Fibroblast of lung (primary cell): ENCODE data around the gene FRMD1. TPM values are rescaled to one million over a fixed set of nuclear protein-coding genes. Genes with fewer than 3 reads are reported as not detected.

Experiments
- DNase-seq, 2 donors: peaks; one replicate each; pipeline versions ENCODE4 v3.0.0 to v3.0.0-alpha.2; 2010; ENCODE audit warnings: low read depth in 2 of 2
- H2AFZ ChIP-seq: 2 replicates; pipeline ENCODE4 v1.5.1; 2012; ENCODE audit warnings: low read length, control low read depth, inconsistent platforms
- H3K27ac ChIP-seq: 2 replicates; pipeline ENCODE4 v1.5.1; 2011; ENCODE audit warnings: low read length, control low read depth; ENCODE audit not compliant: insufficient read depth
- H3K27me3 ChIP-seq: 2 replicates; pipeline ENCODE4 v1.5.1; 2011; ENCODE audit warnings: mild to moderate bottlenecking, low read length; ENCODE audit not compliant: control insufficient read depth, insufficient read depth
- H3K36me3 ChIP-seq: 2 replicates; pipeline ENCODE4 v1.5.1; 2011; ENCODE audit warnings: low read length; ENCODE audit not compliant: control insufficient read depth, insufficient read depth
- H3K4me1 ChIP-seq: 2 replicates; pipeline ENCODE4 v1.5.1; 2011; ENCODE audit warnings: low read length; ENCODE audit not compliant: control insufficient read depth, insufficient read depth; ENCODE audit errors: extremely low read depth
- H3K4me2 ChIP-seq: 2 replicates; pipeline ENCODE4 v1.5.1; 2011; ENCODE audit warnings: low read length, control low read depth; ENCODE audit not compliant: insufficient read depth; ENCODE audit errors: extremely low read depth
- H3K4me3 ChIP-seq, 4 experiments: fragments of 200-600 bp in 1 of 4; sonication (generic) in 1 of 4; replicated peaks in 1 of 4; 2 replicates each; pipeline ENCODE4 v1.5.1; 2011 to 2016; ENCODE audit warnings: low read length in 4 of 4, low read depth in 3 of 4, mild to moderate bottlenecking in 3 of 4, control low read depth in 2 of 4, inconsistent platforms in 1 of 4, mixed read lengths in 1 of 4; ENCODE audit not compliant: insufficient read depth in 1 of 4; ENCODE audit errors: control extremely low read depth in 1 of 4
- H3K79me2 ChIP-seq: 2 replicates; pipeline ENCODE4 v1.5.1; 2012; ENCODE audit warnings: mild to moderate bottlenecking, low read length, inconsistent platforms; ENCODE audit not compliant: control insufficient read depth, insufficient read depth
- H3K9ac ChIP-seq: 2 replicates; pipeline ENCODE4 v1.5.1; 2011; ENCODE audit warnings: mild to moderate bottlenecking, low read length, control low read depth; ENCODE audit not compliant: insufficient read depth
- H3K9me3 ChIP-seq: 2 replicates; pipeline ENCODE4 v1.5.1; 2012; ENCODE audit warnings: low read depth, low read length; ENCODE audit not compliant: control insufficient read depth, insufficient read depth
- H4K20me1 ChIP-seq: 2 replicates; pipeline ENCODE4 v1.5.1; 2011; ENCODE audit warnings: low read length; ENCODE audit not compliant: control insufficient read depth, insufficient read depth; ENCODE audit errors: extremely low read depth
- EZH2 ChIP-seq: IDR thresholded peaks from 2 replicates; pipeline ENCODE4 v1.5.1; 2012; ENCODE audit warnings: low read length, control low read depth, mild to moderate bottlenecking; ENCODE audit errors: missing control alignments
- polyA plus RNA-seq, 2 donors: library from polyadenylated mRNA; depleted of rRNA in 1 of 2; stranded (reverse) in 1 of 2; unstranded in 1 of 2; fragments of >200 nt; gene quantifications; 2 replicates each; pipeline ENCODE4 v1.2.1, GENCODE V29; 2011 to 2012; ENCODE audit warnings: missing spikeins in 1 of 2
- total RNA-seq: library from RNA; depleted of rRNA; stranded (reverse); fragments of >200 nt; gene quantifications from 2 replicates; pipeline ENCODE4 v1.2.1, GENCODE V29; 2014
- TF ChIP-seq, protein P1 (sequence below), 2 donors: IDR thresholded peaks in 1 of 2; conservative IDR thresholded peaks in 1 of 2; 1 replicate in 1 of 2; 2 replicates in 1 of 2; pipeline ENCODE4 v1.5.1; 2011 to 2012; ENCODE audit warnings: low read length in 2 of 2, control low read depth in 1 of 2, inconsistent platforms in 1 of 2, low read depth in 1 of 2, mild to moderate bottlenecking in 1 of 2

FRMD1 gene
- total and polyA plus RNA-seq, 2 donors (not counting 1 experiment from before 2014, with no cell fraction given), result not detected

DNA sequence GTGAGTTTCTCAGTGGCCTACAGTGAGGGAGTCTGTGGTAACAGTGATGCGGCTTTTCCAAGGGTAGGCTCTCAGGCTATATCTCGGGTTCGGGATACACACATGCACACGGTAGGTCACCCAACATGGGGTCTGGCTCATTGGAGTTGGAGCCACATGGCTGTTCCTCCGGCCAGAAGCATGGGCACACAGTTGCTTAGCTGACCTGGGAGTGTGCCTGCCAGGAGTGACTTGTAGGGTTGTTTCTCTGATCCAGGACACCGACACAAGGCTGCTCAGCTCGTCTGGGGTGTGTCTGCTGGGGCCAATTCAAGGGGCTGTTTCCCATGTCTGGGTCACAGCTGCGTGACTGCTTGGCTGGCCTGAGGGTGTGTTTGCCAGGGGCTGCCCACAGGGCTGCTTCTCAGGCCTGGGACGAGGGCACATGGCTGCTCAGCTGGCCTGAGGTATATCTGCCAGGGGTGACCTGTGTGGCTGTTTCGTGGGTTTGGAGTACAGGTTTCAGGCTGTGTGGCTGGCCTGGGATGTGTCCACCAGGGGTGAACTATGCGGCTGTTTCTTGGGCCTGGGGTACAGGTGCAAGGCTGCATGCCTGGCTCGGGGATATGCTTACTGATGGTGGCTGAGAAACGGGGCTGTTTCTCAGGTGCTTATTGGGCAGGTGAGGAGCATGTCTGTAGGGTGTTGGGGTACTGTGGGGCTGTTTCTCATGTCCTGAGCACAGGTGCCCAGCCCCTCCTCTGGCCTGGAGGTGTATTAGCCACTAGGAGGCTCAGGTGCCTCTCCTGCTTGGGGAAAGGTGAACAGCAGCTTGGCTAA, 66.4 kb downstream of the FRMD1 start:
- H2AFZ ChIP-seq, result no peak overlapping the region
- no peak for DNase-seq
- no peaks in the 10 kb centered on the region for H3K4me1 ChIP-seq
- no peaks in the 10 kb centered on the region for H3K9me3 ChIP-seq
- H3K36me3 ChIP-seq, result no peaks in the 10 kb centered on the region
- H3K4me2 ChIP-seq, result no peak overlapping the region
- H3K79me2 ChIP-seq, result no peaks in the 10 kb centered on the region
- H3K4me3 ChIP-seq, result no peak overlapping the region
- H3K27me3 ChIP-seq, result peaks cover 4% of the 10 kb centered on the region
- H3K9ac ChIP-seq, result no peak overlapping the region
- TF ChIP-seq EZH2, result no peak
- TF ChIP-seq, protein P1, sequence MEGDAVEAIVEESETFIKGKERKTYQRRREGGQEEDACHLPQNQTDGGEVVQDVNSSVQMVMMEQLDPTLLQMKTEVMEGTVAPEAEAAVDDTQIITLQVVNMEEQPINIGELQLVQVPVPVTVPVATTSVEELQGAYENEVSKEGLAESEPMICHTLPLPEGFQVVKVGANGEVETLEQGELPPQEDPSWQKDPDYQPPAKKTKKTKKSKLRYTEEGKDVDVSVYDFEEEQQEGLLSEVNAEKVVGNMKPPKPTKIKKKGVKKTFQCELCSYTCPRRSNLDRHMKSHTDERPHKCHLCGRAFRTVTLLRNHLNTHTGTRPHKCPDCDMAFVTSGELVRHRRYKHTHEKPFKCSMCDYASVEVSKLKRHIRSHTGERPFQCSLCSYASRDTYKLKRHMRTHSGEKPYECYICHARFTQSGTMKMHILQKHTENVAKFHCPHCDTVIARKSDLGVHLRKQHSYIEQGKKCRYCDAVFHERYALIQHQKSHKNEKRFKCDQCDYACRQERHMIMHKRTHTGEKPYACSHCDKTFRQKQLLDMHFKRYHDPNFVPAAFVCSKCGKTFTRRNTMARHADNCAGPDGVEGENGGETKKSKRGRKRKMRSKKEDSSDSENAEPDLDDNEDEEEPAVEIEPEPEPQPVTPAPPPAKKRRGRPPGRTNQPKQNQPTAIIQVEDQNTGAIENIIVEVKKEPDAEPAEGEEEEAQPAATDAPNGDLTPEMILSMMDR (conservative IDR thresholded peaks at IDR 0.05 in 1 of 2, IDR thresholded peaks at IDR 0.05 in 1 of 2; ENCODE audit: low read depth in 1 of 2, low read length in 2 of 2), result no peak
- H3K27ac ChIP-seq, result no peak overlapping the region
- H4K20me1 ChIP-seq, result no peaks in the 10 kb centered on the region

DNA sequence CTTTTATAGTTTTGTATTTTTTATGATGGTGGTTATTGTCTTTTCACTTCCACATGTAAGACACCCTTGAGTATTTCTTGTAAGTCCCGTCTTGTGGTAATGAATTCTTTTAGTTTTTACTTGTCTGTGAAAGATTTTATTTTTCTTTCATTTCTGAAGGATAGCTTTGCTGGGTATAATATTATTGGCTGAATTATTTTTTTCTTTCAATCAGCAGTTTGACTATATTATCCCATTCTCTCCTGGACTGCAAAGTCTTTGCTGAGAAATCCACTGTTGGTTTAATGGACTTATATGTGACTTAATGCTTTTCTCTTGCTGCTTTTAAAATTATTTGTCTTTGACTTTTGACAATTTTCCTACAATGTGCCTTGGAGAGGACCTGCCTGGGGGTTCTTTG, 67.7 kb downstream of the FRMD1 start:
- H2AFZ ChIP-seq, result no peak overlapping the region
- no peaks in the 10 kb centered on the region for H3K36me3 ChIP-seq
- peaks cover under 1% of the 10 kb centered on the region for H3K27me3 ChIP-seq
- no peaks in the 10 kb centered on the region for H3K9me3 ChIP-seq
- H3K4me2 ChIP-seq, result no peak overlapping the region
- H3K4me3 ChIP-seq, result no peak overlapping the region
- no peak for TF ChIP-seq EZH2
- TF ChIP-seq, protein P1 (conservative IDR thresholded peaks at IDR 0.05 in 1 of 2, IDR thresholded peaks at IDR 0.05 in 1 of 2; ENCODE audit: low read depth in 1 of 2, low read length in 2 of 2), result no peak
- H4K20me1 ChIP-seq, result no peaks in the 10 kb centered on the region
- H3K9ac ChIP-seq, result no peak overlapping the region
- DNase-seq, result no peak
- no peak overlapping the region for H3K27ac ChIP-seq
- H3K4me1 ChIP-seq, result no peaks in the 10 kb centered on the region
- no peaks in the 10 kb centered on the region for H3K79me2 ChIP-seq

DNA sequence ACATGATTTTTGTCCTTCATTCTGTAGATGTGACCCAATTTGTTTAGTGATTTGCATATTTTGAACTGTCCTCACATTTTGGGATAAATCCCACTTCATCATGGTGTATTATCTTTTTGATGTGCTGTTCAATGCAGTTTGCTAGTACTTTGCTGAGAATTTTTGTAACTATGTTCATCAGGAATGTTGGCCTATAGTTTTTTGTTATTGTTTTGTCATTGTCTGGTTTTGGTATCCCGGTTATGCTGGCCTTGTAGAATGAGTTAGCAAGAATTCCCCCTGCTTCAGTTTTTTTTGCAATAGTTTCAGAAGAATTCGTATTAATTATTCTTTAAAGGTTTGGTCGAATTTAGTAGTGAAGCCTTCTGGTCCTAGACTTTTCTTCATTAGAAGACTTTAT, 69.7 kb downstream of the FRMD1 start:
- no peak overlapping the region for H3K9ac ChIP-seq
- H3K27ac ChIP-seq, result no peak overlapping the region
- no peaks in the 10 kb centered on the region for H3K36me3 ChIP-seq
- no peak for TF ChIP-seq EZH2
- TF ChIP-seq, protein P1 (conservative IDR thresholded peaks at IDR 0.05 in 1 of 2, IDR thresholded peaks at IDR 0.05 in 1 of 2; ENCODE audit: low read depth in 1 of 2, low read length in 2 of 2), result no peak
- no peaks in the 10 kb centered on the region for H3K4me1 ChIP-seq
- H3K79me2 ChIP-seq, result no peaks in the 10 kb centered on the region
- no peak overlapping the region for H3K4me2 ChIP-seq
- no peaks in the 10 kb centered on the region for H3K27me3 ChIP-seq
- no peak overlapping the region for H3K4me3 ChIP-seq
- H4K20me1 ChIP-seq, result no peaks in the 10 kb centered on the region
- DNase-seq, result peak in 1 of 2 donors; percentile 25
- H2AFZ ChIP-seq, result no peak overlapping the region
- H3K9me3 ChIP-seq, result no peaks in the 10 kb centered on the region
